Measurements from ENCODE around the gene CHFR.

DNA sequence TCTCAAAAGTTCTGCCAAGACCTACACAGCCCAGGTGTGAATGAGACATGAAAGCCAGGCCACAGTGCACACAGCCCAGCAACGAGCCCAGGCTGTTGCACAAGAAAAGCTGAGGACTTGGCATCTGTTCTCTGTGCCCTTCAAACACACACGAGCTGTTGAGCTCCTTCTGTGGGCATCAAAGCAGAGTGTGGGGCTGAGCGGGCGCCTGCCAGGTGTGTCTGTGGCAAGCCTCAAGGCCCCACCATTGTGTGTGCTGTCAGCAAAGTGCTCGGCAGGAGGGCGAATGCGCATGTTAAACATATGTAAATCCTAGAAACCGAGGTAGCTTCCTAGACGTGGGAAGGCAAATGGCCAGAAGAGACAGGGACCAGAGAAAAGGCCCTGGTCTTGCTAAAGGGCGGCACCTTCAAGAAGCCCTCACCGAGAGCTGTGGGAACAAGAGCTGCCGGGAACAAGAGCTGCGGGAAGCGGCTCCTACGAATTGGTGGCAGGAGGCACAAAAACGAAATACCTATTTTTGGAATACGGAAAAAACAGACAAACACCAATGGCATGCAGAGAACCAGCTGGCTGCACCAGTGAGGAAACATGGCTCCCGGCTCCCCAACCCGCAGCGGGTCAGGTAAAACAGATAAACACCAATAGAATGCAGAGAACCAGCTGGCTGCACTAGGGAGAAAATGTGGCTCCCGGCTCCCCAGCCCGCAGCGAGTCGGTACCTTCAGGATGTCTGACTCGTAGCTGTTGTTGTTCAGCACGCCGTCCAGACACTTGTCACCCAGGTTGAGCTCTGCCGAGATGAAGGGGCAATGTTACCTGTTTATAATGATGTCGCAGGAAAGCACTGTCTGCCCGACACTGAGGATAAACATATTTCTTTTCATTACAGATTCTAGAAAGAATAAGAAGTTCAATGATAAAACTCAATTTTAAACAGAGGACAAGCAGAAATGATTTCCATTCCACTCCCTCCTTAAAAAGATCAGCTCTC lies 39.7 kb downstream of the CHFR start:
- no peak for TF ChIP-seq FOXM1 (IDR thresholded peaks at IDR 0.05; ENCODE audit: borderline replicate concordance)
- no peak for TF ChIP-seq BHLHE40 (IDR thresholded peaks at IDR 0.05; ENCODE audit: borderline replicate concordance)
- TF ChIP-seq SP1 (IDR thresholded peaks at IDR 0.05) = no peak
- no peak for TF ChIP-seq L3MBTL2 (conservative IDR thresholded peaks at IDR 0.05)
- TF ChIP-seq HDGF (IDR thresholded peaks at IDR 0.05; ENCODE audit: borderline replicate concordance) = no peak
- no peak for TF ChIP-seq TARDBP (IDR thresholded peaks at IDR 0.05)
- no peak for TF ChIP-seq FOXK2 (IDR thresholded peaks at IDR 0.05)
- no peak for TF ChIP-seq ZNF384 (IDR thresholded peaks at IDR 0.05)
- TF ChIP-seq CTBP1 (IDR thresholded peaks at IDR 0.05; ENCODE audit: borderline replicate concordance) = no peak
- no peak for TF ChIP-seq LEF1 (IDR thresholded peaks at IDR 0.05; ENCODE audit: borderline replicate concordance)
- no peak for TF ChIP-seq ARNT (IDR thresholded peaks at IDR 0.05)
- no peak for TF ChIP-seq NFRKB (IDR thresholded peaks at IDR 0.05)
- TF ChIP-seq ELF4 (IDR thresholded peaks at IDR 0.05) = no peak
- no peak for TF ChIP-seq SUZ12 (IDR thresholded peaks at IDR 0.05)

All from HEK293T (cell line).